ENCODE data around the gene SLC35F4.

The SLC35F4 gene

DNA sequence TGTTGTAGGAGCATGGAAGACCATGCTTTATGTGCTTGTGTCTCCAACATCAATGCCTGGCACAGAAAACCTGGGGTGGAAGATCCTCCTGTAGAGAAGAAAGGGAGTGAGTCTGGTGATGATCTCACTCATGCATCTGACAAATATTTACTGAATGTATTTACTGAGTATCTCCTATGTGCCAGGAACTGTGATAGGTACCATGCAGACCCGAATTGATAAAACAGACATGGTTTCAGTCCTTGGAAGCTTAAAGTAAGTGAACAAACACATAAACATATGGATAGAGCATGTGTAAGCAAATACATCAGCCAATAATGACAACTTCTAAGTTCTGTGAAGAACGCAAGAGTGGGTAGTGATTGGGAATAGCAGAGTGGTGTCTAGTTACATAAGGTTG lies 255.3 kb downstream of the SLC35F4 start:
- no peak for DNase-seq (ENCODE audit: low read depth)
- H3K4me3 ChIP-seq (ENCODE audit: low read length), result no peak overlapping the region
- TF ChIP-seq CTCF (conservative IDR thresholded peaks at IDR 0.05; ENCODE audit: low read length), result no peak

GRCh38 chr14:57609192-57610075 lies 256.5 kb downstream of the SLC35F4 start:
- no peak for DNase-seq (ENCODE audit: low read depth)
- no peak for TF ChIP-seq CTCF (conservative IDR thresholded peaks at IDR 0.05; ENCODE audit: low read length)
- H3K4me3 ChIP-seq (ENCODE audit: low read length), result no peak overlapping the region

DNA sequence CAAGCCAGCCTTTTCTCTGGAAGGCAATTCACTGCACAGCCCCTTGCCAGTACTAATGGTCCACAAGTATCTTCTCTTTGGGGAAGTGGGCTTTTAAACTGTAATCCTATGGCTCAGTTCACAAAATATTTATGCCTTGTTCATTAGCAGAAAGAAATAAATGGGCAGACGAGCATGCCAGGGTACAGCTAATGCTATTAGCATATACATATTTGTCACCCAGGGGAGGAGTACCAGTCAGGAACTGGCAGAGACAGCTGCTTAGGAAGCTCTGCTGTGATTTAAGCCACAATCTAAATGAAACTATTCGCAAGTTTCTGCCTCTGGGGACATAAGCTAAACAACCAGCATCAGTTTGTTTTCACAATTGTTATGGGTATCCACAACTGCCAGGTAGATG lies 258.8 kb downstream of the SLC35F4 start:
- H3K4me3 ChIP-seq (ENCODE audit: low read length), result no peak overlapping the region
- DNase-seq (ENCODE audit: low read depth), result no peak
- TF ChIP-seq CTCF (conservative IDR thresholded peaks at IDR 0.05; ENCODE audit: low read length), result no peak

DNA sequence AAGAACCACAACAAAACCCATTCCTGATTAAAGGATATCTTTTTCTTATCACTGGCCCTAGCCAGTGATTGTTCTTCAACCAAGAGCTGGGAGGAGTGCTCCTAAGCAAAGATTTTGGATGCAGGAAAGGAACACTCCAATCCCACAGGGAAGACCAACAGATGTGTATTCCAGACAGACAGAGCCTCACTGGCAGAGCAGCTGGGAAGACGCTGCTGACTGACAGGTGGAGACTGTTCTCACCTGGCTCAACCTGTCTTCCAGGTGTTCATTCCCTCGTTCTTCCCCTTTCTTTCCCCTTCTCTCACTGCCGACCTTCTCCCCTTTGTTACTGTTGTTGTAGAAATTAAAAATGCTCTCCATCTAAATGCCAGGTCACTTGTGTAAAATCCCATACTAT lies 282.5 kb downstream of the SLC35F4 start:
- H3K4me3 ChIP-seq (ENCODE audit: low read length), result no peak overlapping the region
- TF ChIP-seq CTCF (conservative IDR thresholded peaks at IDR 0.05; ENCODE audit: low read length), result no peak
- no peak for DNase-seq (ENCODE audit: low read depth)

DNA sequence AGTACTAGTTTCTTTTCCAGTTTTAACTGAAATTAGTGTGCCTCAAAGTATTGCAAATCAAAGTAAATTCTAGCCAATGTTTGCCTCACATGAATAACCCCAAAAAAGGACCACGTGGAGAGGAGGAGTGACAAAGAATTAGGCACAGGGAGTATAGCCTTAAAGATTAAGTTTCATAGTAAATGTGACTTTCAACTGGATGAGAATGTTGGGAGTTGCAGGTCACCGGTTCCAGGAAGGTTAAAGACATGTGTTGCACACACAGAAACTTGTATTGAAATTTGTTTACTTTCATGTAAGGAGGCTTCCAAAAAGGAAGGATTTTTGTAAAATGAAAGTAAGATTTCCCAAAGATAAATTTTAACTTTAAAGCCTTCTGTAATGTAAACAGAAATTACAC lies 283.1 kb downstream of the SLC35F4 start:
- TF ChIP-seq CTCF (conservative IDR thresholded peaks at IDR 0.05; ENCODE audit: low read length), result no peak
- H3K4me3 ChIP-seq (ENCODE audit: low read length), result no peak overlapping the region

DNA sequence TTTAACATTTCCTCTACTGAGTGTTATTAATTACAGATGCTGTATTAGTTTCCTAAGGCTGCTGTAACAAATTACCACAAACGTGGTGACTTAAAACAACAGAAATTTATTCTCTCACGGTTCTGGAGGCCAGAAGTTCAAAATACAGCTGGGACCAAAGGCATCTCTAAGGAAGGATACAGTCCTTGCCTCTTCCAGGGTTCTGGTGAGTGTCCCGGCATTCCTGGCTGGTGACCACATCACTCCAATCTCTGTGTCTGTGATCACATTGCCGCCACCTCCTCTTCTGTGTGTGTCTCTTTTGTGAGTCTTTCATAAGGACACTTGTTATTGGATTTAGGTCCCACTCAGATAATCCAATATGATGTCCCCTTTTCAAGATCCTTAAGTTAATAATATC lies 287.1 kb downstream of the SLC35F4 start:
- DNase-seq (ENCODE audit: low read depth), result no peak
- no peak for TF ChIP-seq CTCF (conservative IDR thresholded peaks at IDR 0.05; ENCODE audit: low read length)
- no peak overlapping the region for H3K4me3 ChIP-seq (ENCODE audit: low read length)

More for the DNA sequence above, 283.1 kb downstream of the SLC35F4 start:
- DNase-seq (ENCODE audit: low read depth), result no peak

GRCh38 chr14:57576498-57576897 lies 289.4 kb downstream of the SLC35F4 start:
- DNase-seq (ENCODE audit: low read depth), result no peak
- TF ChIP-seq CTCF (conservative IDR thresholded peaks at IDR 0.05; ENCODE audit: low read length), result no peak
- H3K4me3 ChIP-seq (ENCODE audit: low read length), result no peak overlapping the region
